HT-29 (cell line): ENCODE data around the gene S100A14. TPM values are rescaled to one million over a fixed set of nuclear protein-coding genes. Genes with fewer than 3 reads are reported as not detected.

Experiments used
- DNase-seq: peaks from one replicate; pipeline ENCODE4 v3.0.0-alpha.2; 2015; ENCODE audit warnings: low spot score
- total RNA-seq: library from RNA; depleted of rRNA; stranded (reverse); fragments of >200 nt; shearing (Covaris generic); gene quantifications from 2 replicates; pipeline ENCODE4 v1.2.3, GENCODE V29; 2014

S100A14 gene
- total RNA-seq, 1 experiment from 2014 or later = 35.6 TPM

DNA sequence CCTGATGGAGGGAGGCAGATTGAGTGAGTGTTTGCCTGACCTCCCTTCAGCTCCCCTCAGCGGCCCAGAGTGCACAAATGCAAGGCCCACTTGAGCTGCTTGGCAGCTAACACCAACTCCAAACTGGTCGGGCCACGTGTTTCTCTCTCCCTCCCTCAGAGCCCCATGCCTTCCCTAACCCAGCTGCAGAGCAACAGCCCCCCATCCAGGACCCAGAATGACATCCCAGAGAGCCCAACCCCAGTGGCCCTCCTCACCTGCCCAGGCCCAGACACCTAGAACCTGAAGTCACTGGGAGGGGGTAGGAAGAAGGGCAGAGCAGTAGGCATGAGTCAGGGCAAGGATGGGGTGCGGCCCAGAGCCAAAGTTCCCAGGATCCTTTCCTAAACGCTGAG is 789 bp upstream of the S100A14 start:
- no peak for DNase-seq

DNA sequence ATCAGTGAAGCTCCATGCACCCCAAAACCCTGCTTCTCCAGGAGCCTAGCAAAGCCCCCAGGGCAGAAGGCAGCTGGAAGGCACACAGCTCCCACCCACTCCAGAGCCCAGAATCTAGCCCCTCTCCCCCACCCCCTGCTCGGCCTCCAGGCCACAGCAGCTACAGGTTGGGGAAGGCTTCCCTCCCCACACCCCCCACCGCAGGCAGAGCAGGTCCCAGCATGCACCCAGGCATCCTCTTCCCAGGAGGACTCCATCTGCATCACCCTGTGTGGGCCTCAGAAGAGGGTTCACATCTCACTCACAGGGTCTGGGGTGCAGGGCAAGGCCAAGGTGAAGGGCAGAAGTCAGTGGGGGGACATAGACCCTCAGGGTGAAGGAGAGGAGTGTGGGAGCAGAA is 719 bp downstream of the S100A14 start:
- DNase-seq = no peak

DNA sequence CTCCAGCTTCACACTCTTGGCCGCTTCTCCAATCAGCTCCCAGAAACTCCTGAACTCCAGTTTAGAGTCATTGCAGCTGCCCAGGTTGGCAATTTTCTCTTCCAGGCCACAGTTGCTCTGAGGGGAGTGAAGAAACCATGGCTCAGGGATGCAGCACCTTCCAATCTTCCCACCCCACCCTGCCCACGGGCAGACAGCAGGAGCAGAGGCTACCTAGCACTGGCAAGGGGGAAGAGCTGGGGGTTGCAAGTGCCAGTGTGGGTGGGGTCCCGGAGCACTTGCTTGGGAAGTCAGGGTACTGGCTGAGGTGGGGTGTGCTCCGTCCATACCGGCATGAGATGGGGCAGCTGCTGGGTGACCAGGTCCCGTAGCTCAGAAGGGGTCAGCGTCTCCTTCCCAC is 1.2 kb downstream of the S100A14 start:
- DNase-seq = no peak

DNA sequence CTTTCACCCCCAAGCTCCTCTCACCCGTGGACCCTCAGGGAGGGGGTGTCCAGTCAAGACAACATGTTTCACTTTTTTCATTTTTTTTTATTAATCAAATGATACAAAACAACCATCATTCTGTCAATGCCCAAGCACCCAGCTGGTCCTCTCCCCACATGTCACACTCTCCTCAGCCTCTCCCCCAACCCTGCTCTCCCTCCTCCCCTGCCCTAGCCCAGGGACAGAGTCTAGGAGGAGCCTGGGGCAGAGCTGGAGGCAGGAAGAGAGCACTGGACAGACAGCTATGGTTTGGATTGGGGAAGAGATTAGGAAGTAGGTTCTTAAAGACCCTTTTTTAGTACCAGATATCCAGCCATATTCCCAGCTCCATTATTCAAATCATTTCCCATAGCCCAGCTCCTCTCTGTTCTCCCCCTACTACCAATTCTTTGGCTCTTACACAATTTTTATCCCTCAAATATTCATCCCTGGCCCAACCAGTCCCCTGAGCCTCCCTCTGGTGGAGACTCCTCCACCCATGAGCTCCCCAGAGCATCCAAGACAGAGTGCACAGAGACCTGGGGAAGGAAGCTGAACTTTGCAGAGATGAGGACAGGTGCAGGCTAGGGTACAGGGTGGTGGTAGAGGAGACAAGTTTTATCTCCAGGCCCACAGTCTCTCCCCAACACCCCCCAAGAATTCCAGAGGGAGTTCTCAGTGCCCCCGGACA is 1.8 kb downstream of the S100A14 start:
- no peak for DNase-seq

DNA sequence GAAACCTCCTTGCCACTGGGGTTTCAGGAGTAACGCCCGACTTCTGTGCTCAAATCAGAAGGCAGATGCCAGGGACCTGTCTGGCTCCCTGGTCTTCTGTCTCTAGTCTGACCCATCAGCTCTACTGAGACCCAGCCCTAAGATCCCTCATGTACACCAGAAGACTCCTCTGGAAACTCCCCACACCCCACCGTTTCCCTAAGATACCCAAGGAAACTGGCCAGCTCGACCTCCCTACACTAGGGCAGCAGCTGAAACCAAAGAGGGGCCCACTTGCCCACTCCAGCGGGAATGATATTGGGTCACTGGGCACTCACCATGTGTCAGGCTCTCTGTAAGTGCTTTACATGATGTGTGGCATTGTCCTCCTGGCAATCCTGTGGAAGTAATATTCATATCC is 2.7 kb downstream of the S100A14 start:
- DNase-seq = no peak

DNA sequence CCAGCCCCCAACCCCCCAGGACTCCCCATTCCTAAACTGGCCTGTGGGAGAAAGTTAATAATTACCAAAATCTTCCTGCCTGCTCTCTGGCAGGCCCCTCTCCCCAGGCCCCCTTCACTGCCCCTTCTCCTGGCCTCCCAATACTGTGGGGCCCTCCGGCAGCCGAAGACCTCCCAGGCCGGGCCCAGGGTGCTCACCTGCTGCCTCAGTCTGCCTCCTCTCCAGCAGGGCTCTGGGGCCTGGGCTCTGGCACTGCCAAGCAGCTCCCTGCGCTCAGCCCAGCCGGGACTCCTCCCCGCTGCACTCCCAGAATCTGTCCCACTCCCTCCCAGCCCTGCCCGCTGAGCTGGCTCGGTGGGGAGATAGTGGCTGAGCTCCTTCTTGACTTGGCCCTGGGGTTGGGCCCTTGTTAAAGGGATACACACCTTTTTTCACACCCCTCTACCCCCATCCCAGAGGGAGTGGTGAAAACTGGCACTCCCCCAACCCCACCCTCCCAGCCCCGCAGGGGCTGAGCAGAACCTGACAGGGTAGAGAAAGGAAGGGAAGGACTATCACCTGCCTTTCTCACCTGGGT is 3.3 kb downstream of the S100A14 start, which contains the start of gene S100A16:
Gene S100A16 (minus strand): TSS at position 383 of the 577 bp plus-strand sequence. CDS start 4,986 bp downstream, outside the sequence.
- DNase-seq = peak; percentile 82

DNA sequence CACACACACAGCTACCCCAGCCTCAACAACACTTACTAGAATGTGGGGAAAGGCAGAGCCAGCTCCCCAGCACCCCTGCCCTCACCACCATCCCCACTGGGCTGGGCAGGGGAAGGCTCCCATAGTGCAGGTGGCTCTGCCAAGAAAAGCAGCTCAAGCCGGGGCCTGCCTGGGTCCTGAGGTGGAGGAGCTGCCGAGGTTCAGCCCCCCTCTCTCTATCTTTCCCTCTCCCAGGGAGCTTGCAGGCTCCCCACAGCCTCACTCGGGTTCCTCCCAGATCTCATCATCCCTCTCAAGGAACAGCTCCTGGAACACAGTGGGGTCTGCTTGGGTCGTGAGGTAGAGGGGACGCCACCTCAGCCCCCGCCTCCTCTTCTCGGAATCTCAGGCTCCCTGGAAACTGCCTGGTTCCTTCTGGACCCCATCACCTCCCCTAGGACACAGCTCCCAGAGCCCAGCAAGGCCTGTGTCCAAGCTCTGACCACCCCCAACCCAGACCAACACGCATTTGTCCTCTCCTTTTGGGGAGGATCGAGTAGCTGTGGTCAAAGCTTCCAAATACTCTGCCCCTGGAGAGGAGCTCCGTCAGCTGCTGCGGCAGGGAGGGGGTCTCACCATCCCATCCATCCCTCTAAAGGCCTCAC is 3.9 kb downstream of the S100A14 start:
- no peak for DNase-seq

DNA sequence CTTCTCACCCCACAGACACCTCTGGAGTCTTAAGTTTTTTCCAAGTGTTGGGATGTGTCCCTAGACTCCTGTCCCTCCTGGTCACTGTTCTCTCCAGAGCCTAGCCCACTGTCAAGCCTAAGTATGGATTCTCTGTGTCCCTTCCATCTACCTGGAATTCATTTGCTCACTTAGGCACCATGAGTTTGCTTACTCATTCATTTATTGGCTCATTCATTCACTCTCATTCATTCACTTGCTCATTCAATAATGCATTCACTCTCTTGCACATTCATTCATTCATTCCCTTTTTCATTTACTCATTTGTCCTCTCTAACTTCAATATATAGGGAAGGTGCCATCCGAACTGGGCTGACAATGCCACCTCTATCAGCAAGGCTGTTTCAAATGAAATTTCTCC is 4.8 kb downstream of the S100A14 start:
- no peak for DNase-seq

DNA sequence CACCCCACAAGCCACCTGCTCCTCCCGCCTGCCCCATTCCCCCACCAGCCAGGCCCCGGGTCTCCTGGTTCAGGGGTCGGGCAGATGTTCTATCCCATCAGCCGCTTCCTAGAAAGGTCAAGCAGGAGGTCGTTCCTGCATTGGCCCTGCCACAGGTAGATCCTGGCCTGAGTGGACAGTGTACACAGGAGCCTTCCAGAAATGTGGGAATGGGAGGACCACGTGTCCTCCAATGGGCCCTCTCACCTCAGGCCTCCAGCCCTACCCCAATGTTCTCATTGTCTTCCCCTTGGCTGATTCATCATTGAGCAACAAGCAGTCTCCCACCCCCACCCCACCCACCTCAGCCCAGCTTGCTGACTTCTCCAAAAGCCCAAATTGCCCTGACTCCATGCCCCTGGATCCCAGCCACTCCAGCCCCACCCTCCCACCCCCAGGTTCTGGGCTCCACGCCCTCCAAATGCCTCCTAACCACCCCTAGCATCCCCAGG is 5.3 kb downstream of the S100A14 start:
- no peak for DNase-seq

DNA sequence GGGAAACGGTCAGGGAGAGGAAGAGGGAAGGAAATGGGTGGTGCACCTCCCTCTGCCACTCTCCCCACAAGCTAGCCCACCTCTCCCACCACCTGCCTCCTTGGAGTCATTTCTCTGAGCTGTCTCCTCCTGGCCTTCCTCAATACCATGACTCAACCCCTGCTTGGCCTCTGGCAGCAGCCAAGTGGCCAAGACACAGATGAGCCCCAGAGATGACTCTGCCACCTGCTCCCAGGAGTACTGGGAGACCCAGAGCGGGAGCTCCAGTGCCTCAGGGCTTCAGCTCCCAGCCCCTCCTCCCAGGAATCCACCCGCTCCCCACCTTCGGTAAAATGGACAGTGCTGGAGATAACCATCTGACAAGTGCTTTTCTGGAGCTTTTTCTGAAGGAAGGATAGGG is 5.8 kb downstream of the S100A14 start:
- no peak for DNase-seq

DNA sequence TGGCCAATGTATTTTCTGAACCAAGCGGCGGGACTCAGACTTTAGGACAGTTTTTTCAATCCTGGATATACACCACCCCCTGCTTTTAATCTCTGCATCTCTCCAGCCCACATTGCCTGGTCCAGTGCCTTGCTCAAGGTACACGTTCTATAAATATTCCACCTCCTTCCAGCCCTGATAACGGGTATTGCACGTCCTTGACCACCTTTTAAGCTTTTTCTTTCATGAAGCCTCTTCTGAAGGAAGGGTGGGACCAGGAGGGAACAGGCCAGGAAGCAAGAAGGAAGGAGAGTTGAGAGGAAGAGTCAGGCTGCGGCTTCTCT is 6.6 kb downstream of the S100A14 start:
- no peak for DNase-seq

DNA sequence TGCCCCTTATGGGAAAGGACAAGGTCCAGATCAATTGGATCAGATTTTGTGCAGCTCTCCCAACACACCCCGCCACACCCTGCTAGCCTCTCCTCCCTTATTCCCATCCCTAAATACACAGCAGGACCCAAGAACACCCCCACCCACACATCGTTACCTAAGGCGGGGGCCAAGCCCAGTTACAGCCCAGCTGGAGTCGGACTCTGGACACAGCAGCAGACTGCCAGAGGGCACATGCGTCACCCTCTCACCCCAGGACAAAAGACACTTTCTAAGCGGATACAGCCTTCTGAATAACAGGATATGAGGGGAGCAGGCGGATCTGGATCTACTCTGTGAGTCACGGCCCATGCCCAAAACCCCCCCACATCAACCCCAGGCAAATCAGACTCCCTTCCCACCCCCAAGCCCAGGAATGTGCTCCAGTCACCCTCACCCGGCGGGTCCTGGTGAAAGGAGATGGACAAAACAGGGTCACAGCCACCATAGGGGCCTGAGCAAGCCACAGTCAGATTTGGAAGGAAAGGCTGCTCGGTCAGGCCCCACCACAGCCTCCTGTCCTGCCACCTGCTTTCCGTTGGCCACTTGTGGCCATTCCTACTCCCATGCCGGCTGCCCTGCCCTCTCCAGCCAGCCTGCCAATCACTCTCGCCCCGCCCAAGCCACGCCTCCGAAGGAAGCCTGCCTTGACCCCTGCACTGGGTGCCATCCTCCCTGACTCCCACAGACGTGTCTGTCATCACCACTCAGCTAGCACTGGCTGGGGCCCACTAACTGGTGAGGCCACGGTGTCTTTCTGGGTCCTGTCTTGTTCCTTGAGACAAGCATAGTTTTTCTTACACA is 7.2 kb downstream of the S100A14 start:
- DNase-seq = peak; percentile 83

DNA sequence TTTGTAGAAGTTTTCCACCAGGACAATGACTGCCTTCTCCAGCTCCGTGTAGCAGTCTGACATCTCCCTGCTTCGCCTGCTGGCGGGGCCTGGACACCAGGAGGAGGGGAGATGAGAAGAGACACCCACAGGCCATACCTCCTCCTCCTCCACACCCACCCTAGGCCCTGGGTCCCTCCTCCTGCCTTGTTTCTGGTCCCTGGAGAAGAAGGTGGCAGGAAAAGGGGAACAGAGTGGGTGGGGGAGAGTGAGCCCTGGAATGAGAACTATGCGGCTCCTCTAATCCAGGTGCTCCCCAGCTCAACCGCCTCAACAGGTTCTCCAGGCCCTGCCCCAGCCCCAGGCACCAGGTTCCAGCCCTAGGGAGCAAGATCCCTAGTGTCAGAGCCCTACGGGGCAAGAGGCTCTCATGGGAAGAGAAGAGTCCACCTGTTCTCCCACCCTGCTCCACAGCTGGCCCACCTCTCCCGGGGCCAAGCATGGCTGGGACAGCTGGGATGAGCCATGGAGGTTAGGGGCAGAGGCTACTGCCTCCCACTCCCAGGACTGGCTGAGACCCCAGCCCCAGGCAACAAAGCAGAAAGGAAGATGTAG is 7.9 kb downstream of the S100A14 start:
- peak; percentile 70 for DNase-seq

DNA sequence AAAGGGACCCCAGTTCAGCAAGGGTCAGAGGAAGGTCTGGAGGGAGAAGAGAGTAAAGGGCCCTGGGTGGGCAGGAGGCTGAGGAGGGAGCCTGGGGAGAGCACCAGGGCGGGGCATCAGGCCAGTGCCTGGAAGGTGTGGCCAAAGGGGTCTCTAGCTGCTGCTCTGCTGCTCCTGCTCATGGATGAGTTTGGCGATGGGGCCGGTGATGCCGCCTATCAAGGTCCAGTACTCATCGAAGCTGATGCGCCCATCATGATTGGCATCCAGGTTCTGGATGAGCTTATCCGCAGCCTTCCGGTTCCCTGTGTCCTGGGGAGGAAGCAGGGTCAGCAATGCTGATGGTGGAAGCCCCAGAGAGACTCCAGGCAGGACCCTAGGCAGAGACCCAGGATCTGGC is 8.7 kb downstream of the S100A14 start:
- DNase-seq = no peak

DNA sequence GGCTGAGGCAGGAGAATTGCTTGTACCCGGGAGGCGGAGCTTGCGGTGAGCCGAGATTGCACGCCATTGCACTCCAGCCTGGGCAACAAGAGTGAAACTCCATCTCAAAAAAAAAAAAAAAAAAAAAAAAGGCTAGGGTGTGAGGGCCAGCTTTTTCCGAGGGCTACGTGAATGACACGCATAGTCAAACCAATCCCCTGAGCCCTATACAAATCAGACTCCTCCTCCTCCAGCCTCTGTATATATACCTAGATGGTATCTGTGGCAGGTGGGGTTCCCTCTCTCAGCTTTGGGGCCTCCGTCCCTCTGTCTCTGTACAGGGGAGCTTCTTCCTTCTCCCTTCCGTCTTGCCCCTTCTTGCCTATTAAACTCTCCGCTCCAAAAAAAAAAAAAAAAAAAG is 9.9 kb downstream of the S100A14 start:
- no peak for DNase-seq

DNA sequence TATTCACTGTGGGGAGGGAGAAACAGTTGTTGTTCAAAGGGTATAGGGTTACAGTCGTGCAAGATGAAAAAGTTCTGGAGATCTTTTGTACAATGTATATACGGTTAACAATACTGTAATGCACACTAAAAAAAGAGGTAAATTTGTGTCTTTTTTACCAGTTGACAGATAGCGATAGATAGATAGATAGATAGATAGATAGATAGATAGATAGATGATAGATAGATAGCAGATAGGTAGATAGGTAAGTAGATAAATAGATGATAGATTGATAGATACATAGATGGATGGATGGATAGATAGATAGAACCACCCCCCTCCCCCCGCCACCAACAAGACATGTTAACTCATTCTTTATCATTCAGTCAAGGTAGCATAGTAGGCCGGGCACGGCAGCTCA is 13.4 kb downstream of the S100A14 start:
- no peak for DNase-seq

DNA sequence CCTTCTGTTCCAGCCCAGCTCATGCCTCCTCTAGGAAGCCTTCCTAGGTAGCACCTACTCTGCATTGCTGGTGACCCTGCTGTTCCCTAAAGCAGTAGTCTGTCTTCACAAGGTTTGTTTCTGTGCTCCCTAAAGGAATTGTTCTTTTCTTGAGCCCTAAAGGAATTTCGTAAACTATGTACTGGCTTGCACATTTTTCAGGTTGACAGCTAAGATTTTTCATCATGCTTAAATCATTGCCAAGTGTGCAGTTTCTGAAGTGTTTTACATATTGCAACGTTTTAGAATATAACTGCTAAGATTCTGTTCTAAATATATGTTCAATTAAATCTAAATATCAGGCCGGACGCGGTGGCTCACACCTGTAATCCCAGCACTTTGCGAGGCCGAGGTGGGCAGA is 16.3 kb downstream of the S100A14 start:
- DNase-seq = no peak

DNA sequence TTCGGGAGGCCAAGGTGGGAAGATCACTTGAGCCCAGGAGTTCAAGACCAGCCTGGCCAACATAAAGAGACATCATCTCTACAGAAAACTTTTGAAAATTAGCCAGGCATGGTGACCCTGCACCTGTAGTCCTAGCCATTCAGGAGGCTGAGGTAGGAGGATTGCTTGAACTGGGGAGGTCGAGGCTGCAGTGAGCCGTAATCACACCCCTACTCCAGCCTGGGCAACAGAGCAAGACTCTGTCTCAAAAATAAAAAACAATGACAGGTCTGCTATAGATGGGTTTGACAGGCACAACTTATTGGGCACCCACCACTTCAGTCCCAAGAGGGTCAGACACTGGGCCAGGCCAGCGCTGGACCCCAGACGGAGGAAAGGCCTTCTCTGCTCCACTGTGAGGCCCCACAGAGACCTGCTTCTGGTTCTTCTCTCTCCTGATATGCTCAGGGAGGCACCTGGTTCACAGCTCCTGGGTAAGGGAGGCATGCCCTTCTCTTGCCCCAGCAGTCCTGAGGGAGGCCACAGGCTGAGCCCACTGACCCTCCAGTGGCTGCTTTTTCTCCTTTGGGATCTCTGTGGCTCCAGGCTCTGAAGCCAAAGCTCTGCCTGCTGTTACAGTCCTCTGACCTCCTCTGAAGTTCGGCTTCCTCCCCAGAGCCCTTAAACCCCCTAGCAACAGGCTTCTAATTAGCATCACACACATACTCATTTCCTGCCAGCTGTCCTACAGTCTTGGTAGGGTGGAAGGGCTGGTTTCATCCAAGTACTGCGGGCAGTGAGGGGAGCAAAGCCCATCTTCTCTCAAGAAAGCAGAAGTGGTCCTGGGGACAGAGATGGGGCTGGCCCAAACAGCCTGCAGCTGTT is 17.6 kb downstream of the S100A14 start:
- DNase-seq = no peak

DNA sequence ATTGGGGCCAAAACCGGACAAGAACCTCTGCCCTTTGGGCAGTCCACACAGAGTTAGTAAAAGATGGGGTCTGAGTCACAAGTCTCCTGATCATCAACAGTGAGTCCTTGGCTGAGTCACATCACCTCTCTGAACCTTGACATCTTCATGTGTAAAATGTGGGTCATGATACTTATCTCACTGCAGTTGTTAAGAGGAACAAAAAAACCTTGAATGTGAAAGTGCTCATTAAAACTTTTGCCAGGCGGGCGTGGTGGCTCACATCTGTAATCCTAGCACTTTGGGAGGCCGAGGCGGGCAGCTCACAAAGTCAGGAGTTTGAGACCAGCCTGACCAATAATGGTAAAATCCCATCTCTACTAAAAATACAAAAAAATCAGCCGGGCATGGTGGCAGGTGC is 18.9 kb downstream of the S100A14 start:
- DNase-seq = no peak

DNA sequence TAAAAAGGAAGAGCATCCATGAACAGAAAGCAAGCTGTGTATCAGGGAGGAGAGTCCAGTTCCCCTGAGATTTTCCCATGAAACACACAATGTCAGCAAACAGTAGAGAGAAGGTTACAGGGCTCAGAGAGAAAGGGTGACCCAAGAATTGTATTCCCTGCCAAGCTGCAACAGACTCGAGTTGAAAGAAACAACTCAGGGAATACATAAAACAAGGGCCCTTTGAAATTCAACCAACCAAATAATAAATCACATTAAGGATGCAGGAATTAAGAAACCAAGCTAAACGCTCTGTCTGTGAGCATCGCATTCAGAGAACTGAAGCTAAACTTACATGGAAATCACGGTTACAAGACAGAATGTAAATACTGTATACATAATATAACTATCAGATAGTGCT is 23.4 kb downstream of the S100A14 start:
- DNase-seq = no peak

DNA sequence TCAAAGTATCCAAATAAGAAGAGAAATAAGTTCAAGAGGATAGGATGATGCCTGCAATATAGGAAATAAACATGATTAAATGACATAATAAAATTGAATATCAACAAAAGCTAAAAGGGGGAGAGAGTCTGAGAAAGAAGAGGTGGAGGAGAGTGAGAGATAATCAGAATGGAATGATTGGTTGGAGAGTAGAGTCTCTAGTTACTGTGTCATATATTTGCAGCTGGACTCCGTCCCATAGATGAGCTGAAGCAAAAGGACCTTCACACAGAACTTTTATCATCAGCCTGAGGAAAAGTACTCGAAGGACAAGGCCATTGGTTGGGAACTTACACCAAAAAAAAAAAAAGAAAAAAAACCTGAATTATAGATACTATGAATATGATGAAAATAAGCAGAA is 27.6 kb downstream of the S100A14 start:
- no peak for DNase-seq
